AG10803 (cell line): ENCODE data around the gene MCOLN1.

Experiments used
- DNase-seq: peaks from one replicate; pipeline ENCODE4 v3.0.0; 2010; ENCODE audit warnings: low read depth
- H3K4me3 ChIP-seq: 2 replicates; pipeline ENCODE4 v1.5.1; 2011; ENCODE audit warnings: mild to moderate bottlenecking, low read length, control low read depth
- CTCF ChIP-seq: conservative IDR thresholded peaks from 2 replicates; pipeline ENCODE4 v1.5.1; 2011; ENCODE audit warnings: mild to moderate bottlenecking, low read length, control low read depth, inconsistent platforms

MCOLN1 gene

GRCh38 chr19:7522072-7522922 lies at the start of gene MCOLN1:
MCOLN1 (plus strand) TSS chr19:7522624; CDS start chr19:7522751, 127 bp downstream.
- TF ChIP-seq CTCF, result no peak
- peak within 1 kb of the TSS; percentile 75 for H3K4me3 ChIP-seq
- peak; percentile 94 for DNase-seq

GRCh38 chr19:7475665-7476064 lies 46.8 kb upstream of the MCOLN1 start:
- no peak for TF ChIP-seq CTCF
- H3K4me3 ChIP-seq, result no peak overlapping the region
- no peak for DNase-seq

- H3K4me3 ChIP-seq, result no peak overlapping the region
- DNase-seq, result no peak
- no peak for TF ChIP-seq CTCF
Observed at GRCh38 chr19:7476241-7476640, 46.2 kb upstream of the MCOLN1 start.

GRCh38 chr19:7476777-7477494 lies 45.5 kb upstream of the MCOLN1 start:
- no peak for TF ChIP-seq CTCF
- no peak for DNase-seq
- H3K4me3 ChIP-seq, result no peak overlapping the region

GRCh38 chr19:7477758-7478157 lies 44.7 kb upstream of the MCOLN1 start:
- DNase-seq, result no peak
- H3K4me3 ChIP-seq, result no peak overlapping the region
- no peak for TF ChIP-seq CTCF

GRCh38 chr19:7478173-7478842 lies 44.1 kb upstream of the MCOLN1 start:
- TF ChIP-seq CTCF, result no peak
- DNase-seq, result no peak

More at GRCh38 chr19:7478173-7478842, 44.1 kb upstream of the MCOLN1 start:
- no peak overlapping the region for H3K4me3 ChIP-seq
